ENCODE measurements around the gene TTLL5.
"Not testable (repeated sequence)": the region's sequence is repeated elsewhere in the genome, so short reads cannot be mapped to it uniquely, and the experiment has no call there.

TTLL5 gene

DNA sequence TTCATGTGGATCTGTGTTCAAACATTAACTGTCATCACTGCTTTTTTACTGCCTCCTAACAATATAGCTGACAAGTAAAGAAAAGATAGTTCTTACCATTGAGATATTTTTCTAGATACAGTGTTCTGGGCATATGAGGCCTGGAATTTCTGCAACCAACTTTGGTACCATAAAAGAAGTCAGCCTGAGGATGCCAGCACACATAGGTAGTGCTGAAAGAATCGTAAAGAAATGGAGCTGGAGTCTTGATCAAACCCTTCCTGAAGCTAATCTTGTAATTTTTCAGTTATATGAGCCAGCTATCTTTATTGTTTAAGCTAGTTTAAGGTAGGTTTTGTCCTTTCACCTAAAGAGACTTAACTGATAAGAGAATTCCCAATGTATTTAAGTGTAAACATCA, 11.7 kb upstream of the TTLL5 start:
- no peak for DNase-seq

DNA sequence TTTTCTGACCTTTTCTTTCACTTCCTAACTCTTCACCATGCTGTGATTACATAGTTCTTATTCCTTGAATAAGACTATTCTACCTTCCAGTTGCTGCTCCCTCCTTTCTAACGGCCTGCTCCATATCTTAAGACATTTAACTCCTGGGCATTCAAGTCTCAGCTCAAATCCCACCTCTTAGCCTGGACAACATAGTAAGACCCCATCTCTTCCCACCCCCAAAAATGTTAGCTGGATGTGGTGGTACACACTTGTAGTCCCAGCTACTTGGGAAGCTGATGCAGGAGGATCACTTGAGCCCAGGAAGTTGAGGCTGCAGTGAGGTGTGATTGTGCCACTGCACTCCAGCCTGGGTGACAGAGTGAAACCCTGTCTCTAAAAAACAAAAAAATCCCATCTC, 11.3 kb upstream of the TTLL5 start:
- no peak for DNase-seq

DNA sequence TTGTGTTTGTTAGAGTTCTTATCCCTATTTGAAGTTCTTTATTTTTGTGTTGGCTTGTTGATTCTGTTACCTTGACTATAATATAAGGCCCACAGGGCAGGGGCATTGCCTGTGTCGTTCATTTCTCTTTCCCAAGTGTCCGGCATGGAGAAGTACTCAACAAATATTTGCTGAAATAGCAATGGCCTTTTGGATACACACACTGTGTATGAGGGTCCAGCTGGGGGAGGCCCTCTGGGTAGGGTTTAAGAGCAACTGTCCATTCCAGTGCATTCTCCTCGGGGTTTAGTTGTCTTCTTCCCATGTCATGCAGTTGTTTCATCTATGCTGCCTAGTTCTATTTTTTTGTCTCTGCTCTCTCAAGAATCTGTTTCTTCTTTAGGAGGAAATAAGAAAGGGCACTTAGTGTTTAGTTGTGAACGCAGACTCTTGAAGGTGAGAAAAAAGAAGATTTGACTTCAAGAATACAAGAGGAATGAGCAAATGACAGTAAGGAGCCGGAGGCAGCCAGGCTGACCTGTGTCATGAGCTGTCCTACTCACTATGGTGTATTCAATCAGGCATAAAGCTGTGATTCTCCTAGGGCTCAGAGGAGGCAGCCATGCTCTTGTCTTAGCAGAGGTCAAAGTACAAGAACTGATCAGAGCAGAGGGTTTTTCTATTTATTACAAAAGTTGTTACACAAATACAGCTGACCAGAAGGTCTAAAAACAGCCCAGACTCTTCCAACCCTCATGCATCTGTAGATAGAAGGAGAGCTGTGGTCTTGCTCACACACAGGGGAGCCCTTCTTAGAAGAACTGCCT, 10.6 kb upstream of the TTLL5 start:
- DNase-seq, result no peak

DNA sequence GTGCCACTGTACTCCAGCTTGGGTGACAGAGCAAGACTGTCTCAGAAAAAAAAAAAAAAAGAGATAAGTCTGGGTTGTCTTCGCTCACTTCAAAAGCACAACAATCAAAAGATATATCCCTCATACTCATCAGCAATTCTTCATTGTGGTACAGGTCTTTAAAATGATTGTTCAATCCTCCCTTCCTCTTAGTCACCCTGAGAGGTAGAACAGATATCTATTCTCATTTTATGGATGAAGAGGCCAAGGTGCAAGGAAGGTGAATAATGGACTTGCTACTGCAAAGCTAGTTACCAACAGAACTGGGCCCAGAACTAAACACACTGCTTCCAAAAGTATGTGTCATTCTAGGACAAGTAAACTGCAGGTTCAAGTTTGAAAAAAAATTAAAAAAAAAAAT, 7.5 kb upstream of the TTLL5 start:
- DNase-seq, result no peak

DNA sequence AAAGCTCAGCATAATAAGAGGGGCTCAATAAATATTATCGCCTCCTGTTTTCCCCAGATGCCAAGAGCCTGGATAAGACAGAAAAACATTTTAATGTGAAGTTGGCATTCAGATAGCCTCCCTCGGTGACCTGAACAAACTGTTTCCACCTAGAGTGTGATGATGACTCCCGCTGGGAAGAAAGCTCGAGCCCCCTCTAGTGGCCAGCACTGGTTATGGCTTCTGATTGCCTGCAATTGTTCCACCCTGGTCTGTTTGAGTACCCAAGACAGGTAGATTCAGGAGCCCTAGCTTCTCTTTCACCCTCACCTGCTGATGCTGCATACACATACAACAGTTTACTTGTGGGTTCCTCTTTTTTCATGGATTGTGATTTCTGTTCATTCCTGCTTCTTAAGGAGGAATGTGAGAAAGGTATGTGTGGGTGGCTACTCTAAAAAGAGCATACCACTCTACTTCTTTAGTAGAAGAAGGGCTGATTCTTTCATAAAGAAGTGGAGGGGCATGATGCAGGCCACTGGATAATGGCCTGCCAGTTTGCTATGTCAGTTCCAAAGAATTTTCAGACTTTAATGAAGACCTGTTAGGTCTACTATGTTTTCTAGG, 6.8 kb upstream of the TTLL5 start:
- DNase-seq, result no peak

DNA sequence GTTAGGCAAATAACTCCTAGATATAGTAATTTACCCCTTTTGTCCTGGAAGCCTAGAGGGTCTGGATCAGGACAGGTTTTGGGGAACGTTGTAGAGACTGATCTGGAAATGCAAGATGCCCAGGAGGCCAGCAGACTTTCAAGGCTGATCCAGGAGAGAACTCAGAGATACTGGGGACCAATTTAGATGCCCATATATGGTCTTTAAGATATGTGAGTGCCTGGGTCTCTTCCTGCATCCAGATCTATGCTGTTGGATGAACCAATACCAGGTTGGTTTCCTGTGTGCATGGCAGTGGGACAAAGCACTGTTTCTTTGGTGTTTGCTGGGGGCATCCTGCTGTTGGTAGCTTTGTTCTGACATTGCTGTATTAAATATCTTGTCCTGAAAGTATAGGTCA, 5.8 kb upstream of the TTLL5 start:
- no peak for DNase-seq

DNA sequence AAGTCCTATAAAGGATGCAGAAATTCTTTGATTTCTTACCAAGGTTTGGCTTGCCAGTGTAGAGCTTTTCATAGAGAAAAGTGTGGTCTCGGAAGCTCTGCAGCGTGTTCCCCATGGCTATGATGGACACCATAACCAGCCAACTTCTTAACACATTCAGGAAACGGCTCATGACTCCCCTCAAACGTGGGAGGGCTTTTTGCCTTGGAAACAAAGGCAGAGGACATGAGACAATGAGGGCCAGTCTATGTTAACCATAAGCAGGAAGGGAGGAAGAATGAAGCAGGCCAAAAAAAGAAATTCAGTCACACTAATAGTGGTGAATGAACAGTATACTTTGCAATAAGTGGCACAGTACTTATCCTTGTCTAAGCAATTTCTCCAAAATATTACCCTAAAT, 3.7 kb upstream of the TTLL5 start:
- no peak for DNase-seq

DNA sequence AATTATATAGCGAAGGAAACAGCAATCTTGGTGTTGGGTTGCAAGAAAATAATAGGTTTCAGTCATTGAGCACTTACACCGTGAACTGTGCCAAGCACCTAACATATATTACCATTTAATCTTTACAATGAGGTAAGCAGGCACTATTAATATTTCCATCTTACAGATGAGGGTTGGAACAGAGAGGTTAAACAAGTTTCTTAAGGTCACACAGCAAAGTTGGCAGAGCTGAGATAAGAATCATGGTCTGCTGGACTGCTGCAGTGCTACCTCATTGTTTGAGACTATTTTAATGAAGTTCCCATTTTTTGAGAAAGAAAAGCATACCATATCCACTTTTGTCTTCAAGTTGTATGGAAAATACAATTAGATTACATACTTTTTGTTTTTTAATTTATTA, 2.1 kb upstream of the TTLL5 start:
- no peak for DNase-seq

DNA sequence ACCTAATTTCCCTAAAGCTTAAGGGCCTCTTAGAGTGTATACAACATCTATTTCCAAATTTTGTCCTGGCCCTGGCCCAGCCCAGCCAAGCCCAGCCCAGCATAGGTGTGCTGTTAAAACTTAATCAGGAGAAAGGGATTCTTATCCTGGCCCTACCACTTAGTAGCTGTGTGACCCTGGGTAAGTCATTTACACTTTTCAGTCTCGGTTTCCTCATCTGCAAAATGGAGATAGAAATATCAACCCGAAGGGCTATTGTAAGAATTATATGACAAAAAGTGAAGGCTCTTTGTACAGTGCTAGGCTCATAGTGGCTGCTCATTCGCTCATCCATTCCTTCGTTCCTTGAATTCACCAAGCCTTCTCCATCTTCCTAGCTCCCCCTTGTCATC, 812 bp upstream of the TTLL5 start:
- DNase-seq, result no peak

DNA sequence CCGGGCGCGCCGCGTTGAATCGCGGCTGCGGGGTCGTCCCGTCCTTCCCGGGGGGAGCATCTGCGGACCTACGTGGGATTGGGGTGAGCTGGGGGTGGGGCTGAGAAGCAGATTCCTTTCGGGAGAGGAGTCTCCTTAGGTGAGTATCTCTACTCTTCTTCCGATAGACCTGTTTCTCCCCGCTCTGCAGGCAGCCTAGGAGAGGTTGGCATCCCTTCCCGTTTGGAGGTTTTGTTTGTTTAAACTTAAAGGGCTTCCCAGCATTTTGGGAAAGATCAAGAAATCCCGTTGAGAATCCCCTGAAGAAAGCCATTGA, 411 bp downstream of the TTLL5 start:
- no peak for DNase-seq

DNA sequence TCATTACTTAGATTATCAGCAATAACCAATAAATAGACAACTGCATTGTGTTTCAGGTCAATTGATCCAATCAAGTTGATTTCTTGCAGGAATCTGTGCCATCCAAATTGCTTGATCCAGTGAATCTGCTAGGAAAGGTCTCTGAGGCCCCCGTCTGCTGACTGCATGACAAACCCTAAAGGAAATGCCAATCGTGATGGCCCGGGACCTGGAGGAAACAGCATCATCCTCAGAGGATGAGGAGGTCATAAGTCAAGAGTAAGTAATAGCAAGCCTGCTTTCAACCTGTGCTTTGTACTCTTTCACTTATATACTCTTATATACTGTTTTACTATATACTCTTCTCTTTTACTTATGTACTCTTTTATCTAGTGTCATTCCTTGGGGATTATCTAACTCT, 1.9 kb downstream of the TTLL5 start:
- DNase-seq, result no peak

DNA sequence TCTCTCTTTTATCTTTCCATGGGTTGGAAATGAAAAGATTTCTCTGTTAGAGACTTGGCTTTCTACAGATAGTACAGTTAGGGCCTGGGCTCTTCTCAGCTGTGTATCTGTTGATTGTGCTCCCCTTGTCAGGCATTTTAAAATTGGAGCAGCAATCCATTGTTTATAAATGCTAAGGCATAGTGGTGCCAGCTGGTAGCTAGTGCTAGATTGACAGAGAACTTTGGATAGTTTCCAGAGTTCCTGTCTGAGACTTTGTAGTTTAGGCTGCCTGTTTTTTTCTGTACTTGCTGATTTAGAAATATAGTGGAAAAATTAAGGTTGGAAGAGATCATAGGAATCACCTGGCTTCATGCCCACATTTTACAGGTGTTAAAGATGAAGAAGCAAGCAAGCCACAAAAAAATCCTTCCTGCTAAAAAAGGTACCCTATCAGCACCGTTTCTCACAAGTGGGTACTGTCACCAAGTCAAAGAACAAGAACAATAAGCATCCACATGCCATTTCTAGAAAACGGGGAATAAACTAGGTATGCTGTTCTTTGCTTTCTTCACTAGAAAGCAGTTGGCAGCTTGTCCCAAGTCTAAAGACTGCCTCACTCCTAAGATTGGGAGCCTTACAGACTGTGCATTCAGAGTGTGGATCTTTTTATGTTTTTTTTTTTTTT, 6.2 kb downstream of the TTLL5 start:
- no peak for DNase-seq

DNA sequence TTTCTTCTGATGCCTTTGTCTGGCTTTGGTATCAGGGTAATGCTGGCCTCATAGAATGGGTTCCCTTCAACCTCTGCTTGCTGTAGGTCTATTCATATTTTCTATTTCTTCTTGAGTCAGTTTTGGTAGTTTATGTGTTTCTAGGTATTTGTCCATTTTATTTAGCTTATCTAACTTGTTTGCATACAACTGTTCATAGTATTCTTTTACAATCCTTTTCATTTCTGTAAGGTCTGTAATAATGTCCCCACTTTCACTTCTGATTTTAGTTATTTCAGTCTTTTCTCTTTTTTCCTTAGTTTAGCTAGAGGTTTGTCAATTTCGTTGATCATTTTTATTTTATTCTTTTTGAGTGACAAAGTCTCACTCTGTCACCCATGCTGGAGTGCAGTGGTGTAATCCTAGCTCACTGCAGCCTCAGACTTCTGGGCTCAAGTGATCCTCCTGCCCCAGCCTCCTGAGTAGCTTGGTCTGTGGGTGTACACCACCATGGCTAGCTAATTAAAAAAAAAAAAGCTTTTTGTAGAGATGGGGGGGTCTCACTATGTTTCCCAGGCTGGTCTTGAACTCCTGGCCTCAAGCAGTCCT, 11.7 kb downstream of the TTLL5 start:
- DNase-seq, result no peak

DNA sequence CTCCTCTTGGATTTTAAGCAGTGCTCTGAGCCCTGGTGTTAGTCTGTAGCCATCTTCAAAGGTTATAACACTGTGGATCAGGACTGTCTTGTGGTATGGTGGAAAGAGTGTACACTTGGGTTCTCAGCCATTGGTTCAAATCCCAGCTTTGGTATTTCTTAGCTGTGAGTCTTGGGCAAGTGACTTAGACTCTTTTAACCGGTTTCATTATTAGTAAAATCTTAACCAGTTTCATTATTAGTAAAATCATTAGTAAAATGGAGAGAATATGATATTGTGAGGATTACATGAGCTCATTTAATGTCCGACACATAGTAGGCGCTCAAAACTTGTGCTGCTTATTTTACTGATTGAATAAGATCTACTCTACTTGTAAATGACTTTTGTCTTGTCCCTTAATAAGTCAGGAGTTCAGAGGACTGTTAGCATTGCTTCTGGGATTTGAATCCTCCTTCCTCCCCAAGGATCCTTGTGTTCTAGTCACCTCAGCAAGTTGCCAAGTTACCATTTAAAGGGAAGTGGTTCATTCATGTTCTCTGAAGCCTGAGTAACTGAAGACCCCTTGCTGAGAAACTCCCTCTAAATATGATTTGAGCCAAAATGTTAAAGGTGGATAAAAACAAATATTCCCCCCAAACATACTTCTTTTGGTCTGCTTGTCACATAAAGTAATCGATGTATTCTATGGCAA, 12.4 kb downstream of the TTLL5 start:
- DNase-seq, result no peak

DNA sequence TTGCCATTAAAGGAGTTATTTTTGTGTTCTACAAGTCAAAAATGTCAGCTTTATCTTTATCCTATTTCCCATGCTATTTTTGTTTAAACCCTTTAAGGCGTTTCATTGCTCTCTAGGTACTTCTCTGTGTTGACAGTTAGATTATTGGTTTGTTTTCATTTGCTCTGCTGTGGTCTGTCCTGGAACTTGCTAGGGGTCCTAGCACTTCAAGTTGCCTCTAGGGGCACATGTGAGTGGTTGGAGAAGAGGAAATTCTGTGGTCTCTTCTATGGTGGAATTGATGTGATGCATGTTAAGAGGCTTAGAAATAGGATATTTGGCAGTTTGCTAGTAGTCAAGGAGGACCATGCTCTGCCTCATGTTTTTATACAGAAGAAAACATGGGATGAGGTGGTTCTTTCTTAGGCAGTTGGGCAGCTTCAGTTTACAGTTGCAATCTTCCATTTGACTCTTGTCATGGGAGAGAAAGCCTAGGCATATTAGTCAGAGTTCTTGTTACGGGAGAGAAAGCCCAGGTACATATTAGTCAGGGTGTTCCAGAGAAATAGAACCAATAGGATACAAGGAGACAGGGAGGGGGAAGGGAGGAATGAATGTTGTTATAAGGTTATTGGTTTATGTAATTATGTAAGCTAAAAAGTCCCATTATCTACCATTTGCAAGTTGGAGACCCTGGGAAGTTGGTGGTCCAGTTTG, 14.4 kb downstream of the TTLL5 start:
- no peak for DNase-seq

DNA sequence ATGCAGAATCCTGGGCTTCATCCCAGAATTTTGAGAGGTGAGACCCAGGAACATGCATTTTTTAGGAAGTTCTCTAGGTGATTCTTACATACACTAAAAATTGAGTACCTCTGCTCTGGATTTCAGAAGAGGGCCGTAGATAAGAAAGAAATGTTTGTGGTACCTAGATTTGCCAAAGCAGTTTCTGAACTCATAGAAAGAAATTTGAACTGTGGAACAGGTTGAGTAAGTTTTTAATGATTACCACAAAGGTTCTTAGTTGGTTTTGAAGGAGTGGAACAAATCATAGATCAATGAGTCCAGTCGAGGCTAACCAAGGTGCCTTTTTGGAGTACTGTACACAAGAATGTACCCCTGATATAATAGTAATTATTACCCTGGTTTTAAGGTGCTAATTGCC, 24.9 kb downstream of the TTLL5 start:
- DNase-seq, result no peak

DNA sequence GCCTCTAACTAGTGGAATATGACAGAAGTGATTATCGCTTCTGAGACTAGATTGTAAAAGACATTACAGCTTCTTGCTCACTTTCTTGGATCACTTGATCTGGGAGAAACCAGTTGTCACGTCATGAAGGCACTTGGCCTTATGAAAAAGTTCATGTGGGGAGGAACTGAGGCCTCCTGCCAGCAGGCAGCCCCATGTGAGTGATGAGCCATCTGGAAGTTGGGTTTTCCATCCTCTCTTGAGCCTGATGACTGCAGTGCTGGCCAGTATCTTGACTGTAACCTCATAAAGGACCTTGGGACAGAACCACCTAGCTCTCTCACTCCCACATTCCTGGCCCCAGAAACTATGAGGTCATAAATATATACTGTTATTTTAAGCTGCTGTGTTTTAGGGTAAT, 28.0 kb downstream of the TTLL5 start:
- no peak for DNase-seq

DNA sequence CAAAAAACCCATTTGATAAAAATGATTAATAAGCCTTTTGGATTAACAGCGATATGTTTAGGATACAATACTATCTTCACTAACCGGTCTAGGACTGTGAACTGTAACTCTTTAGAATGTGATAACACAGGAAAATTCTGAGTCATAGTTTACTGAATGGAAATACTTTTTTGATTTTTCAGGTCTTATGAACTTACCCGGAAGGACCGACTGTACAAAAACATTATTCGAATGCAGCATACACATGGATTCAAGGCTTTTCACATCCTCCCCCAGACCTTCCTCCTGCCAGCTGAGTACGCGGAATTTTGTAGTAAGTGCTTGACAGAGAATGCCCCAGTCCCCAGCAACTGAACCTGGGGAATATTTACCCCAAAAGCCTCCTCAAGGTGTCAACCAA, 29.0 kb downstream of the TTLL5 start:
- DNase-seq, result no peak

DNA sequence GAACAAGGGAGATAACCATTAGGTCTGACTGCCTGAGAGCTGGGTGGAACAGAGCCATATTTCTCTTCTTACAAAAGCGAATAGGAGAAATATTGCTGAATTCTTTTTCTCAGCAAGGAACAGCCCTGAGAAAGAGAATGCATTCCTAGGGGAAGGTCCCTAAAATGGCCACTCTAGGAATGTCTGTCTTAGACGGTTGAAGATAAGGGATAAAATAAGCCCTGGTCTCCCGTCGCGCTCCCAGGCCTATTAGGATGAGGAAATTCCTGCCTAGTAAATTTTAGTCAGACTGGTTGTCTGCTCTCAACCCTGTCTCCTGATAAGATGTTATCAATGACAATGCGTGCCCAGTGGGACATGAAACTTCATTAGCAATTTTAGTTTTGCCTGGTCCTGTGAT, 34.0 kb downstream of the TTLL5 start:
- not testable (repeated sequence) for DNase-seq

DNA sequence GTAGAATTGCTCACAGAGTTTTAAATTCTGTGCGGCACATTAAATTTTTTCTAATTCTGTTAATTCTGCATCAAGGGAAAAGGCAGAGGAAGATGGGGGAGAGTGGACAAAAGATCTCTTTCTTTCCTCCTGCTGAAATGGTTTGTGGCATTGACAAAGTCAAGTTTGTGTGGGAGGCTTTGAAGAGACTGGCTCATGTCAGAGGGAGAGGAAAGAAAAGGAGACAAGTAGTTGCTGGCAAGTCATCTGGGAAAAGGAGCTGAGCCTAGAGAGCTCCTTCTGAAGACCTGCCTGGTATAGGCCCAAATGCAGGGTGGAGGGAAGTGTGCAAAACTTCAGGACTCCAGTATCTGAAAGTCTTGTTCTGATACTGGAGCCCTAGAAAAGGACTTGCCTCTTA, 36.3 kb downstream of the TTLL5 start:
- no peak for DNase-seq

DNA sequence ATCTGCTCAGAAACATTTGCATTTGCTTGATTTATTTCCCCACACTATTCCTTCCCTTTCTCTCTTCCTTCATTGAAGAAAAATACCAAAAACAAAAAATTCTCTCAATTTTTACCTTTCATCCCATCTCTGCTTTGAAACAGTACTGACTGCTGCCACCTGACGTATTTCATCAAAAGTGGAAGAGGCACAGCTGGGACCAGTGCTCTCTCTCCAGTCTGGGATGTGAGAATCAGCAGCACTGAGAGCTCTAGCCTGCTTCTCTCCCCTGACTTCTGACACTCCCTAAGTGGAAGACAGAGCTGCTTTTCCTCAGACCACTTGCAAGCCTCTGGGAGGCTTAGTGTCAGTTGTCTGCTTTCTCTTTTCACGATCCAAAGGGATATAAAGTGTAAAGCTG, 36.9 kb downstream of the TTLL5 start:
- DNase-seq, result no peak

DNA sequence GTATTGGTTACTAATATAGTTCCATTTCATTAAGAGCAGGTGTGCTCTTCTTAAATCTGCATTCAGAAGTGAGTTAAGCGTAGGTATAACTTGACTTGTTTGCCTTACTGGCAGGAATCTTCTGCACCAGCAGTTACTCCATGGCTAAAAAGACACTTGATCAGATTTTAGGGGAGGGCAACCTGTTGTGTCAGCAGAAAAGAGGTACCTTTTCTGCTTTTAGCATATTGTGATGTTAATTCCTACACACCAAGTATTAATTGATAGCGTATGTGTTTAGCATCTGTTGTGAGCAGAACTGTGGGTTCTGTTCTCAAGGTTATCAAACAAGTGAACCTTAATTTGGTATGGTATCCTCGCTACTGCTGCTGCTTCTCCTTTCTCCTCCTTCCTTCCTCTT, 38.3 kb downstream of the TTLL5 start:
- DNase-seq, result no peak

DNA sequence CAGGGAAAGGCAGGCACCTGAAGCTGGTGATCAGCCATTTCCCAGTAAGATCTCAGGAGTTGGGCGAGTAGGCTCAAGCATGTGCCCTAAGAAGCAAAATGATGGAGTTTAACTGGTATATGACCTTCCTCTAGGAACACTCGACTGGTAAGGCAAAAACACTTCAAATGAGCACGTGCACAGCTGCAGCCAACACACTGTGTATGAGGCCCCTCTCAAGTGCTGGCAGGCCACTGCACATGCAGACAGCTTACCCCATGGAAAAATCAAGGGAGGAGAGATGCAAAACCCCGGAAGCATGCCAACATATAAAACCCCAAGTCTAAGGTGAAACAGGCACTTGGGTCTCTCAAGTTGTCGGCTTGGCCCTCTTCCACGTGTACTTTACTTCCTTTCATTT, 39.2 kb downstream of the TTLL5 start:
- no peak for DNase-seq
